GM19023 (cell line): ENCODE data around the gene RHBDL3.

Experiments
- ATAC-seq: cut with Tn5 transposase; IDR thresholded peaks from one replicate; pipeline ENCODE4 v1.9.1; 2021; ENCODE audit warnings: mild to moderate bottlenecking, moderate library complexity; ENCODE audit not compliant: unreplicated experiment

Gene RHBDL3

GRCh38 chr17:32355649-32356377 lies 90.2 kb downstream of the RHBDL3 start:
- no peak for ATAC-seq

- ATAC-seq, result no peak
Observed at GRCh38 chr17:32356378-32356743, 90.7 kb downstream of the RHBDL3 start.

- no peak for ATAC-seq
Observed at GRCh38 chr17:32356750-32357149, 91.1 kb downstream of the RHBDL3 start.

- ATAC-seq, result no peak
Observed at GRCh38 chr17:32357615-32358014, 92.0 kb downstream of the RHBDL3 start.

- ATAC-seq, result no peak
Observed at GRCh38 chr17:32361270-32361669, 95.6 kb downstream of the RHBDL3 start.

- ATAC-seq, result no peak
Observed at GRCh38 chr17:32370426-32370825, 104.8 kb downstream of the RHBDL3 start.
